K562 (cell line): ENCODE measurements around the gene PPIE.

Source experiments
- CBX8 ChIP-seq: fragments of 200-600 bp; sonication (generic); IDR thresholded peaks from 2 replicates; pipeline ENCODE4 v1.6.1; 2012; ENCODE audit warnings: borderline replicate concordance, mixed run types, low read depth, mild to moderate bottlenecking, moderate library complexity, mixed read lengths, low read length, control low read depth, inconsistent platforms; ENCODE audit not compliant: poor library complexity, severe bottlenecking; ENCODE audit errors: extremely low read depth
- NR2C1 ChIP-seq, 2 experiments: fragments of 450-650 bp; IDR thresholded peaks; 2 replicates each; pipeline ENCODE4 v1.6.1; 2017; ENCODE audit warnings: mild to moderate bottlenecking in 2 of 2, antibody characterized with exemption in 1 of 2, inconsistent platforms in 1 of 2, missing compliant biosample characterization in 1 of 2, missing genetic modification characterization in 1 of 2
- POLR2A ChIP-seq: fragments of 450-650 bp; conservative IDR thresholded peaks from 2 replicates; pipeline ENCODE4 v1.6.1; 2016
- RBM22 ChIP-seq: fragments of 200-400 bp; formaldehyde crosslinking; IDR thresholded peaks from 2 replicates; pipeline ENCODE4 v1.6.1; 2018; ENCODE audit warnings: low read length, low read depth; ENCODE audit not compliant: poor library complexity, severe bottlenecking
- SMAD3 ChIP-seq: fragments of 450-650 bp; formaldehyde crosslinking; conservative IDR thresholded peaks from 2 replicates; pipeline ENCODE4 v1.4.0; 2020; ENCODE audit warnings: mild to moderate bottlenecking
- TEAD4 ChIP-seq, 2 experiments: sonication (generic) in 1 of 2; formaldehyde crosslinking in 1 of 2; IDR thresholded peaks; 2 replicates each; pipeline versions ENCODE4 v1.6.1 to v1.8.0; 2012 to 2022; ENCODE audit warnings: borderline replicate concordance in 1 of 2, inconsistent platforms in 1 of 2, low read length in 1 of 2, mild to moderate bottlenecking in 1 of 2, missing genetic modification reagents in 1 of 2
- TF ChIP-seq, protein P1 (sequence below), 3 experiments: IDR thresholded peaks in 2 of 3; conservative IDR thresholded peaks in 1 of 3; 2 replicates each; pipeline ENCODE4 v1.5.1; 2011 to 2012; ENCODE audit warnings: low read length in 3 of 3, mild to moderate bottlenecking in 3 of 3, control low read depth in 2 of 3, improper control_type of control experiment in 1 of 3, inconsistent platforms in 1 of 3, low read depth in 1 of 3, mixed read lengths in 1 of 3, moderate library complexity in 1 of 3; ENCODE audit not compliant: insufficient read depth in 2 of 3

- TF ChIP-seq, protein P1, sequence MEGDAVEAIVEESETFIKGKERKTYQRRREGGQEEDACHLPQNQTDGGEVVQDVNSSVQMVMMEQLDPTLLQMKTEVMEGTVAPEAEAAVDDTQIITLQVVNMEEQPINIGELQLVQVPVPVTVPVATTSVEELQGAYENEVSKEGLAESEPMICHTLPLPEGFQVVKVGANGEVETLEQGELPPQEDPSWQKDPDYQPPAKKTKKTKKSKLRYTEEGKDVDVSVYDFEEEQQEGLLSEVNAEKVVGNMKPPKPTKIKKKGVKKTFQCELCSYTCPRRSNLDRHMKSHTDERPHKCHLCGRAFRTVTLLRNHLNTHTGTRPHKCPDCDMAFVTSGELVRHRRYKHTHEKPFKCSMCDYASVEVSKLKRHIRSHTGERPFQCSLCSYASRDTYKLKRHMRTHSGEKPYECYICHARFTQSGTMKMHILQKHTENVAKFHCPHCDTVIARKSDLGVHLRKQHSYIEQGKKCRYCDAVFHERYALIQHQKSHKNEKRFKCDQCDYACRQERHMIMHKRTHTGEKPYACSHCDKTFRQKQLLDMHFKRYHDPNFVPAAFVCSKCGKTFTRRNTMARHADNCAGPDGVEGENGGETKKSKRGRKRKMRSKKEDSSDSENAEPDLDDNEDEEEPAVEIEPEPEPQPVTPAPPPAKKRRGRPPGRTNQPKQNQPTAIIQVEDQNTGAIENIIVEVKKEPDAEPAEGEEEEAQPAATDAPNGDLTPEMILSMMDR (IDR thresholded peaks at IDR 0.05 in 2 of 3, conservative IDR thresholded peaks at IDR 0.05 in 1 of 3; ENCODE audit: insufficient read depth in 2 of 3, low read depth in 1 of 3, low read length in 3 of 3), result no peak
- TF ChIP-seq POLR2A, result no peak
- TF ChIP-seq RBM22, result no peak
- no peak for TF ChIP-seq SMAD3 (CRISPR knock-in tag)
- TF ChIP-seq TEAD4 (IDR thresholded peaks at IDR 0.05; ENCODE audit: low read length), result no peak
- no peak for TF ChIP-seq TEAD4 (CRISPR knock-in tag; IDR thresholded peaks at IDR 0.05; ENCODE audit: borderline replicate concordance)
- TF ChIP-seq NR2C1 (IDR thresholded peaks at IDR 0.05), result no peak
- TF ChIP-seq NR2C1 (tag; IDR thresholded peaks at IDR 0.05), result no peak
- no peak for TF ChIP-seq CBX8
Observed at GRCh38 chr1:39735731-39736130, 3.0 kb upstream of the PPIE start.
